ENCODE measurements around the gene ZNF628.

DNA sequence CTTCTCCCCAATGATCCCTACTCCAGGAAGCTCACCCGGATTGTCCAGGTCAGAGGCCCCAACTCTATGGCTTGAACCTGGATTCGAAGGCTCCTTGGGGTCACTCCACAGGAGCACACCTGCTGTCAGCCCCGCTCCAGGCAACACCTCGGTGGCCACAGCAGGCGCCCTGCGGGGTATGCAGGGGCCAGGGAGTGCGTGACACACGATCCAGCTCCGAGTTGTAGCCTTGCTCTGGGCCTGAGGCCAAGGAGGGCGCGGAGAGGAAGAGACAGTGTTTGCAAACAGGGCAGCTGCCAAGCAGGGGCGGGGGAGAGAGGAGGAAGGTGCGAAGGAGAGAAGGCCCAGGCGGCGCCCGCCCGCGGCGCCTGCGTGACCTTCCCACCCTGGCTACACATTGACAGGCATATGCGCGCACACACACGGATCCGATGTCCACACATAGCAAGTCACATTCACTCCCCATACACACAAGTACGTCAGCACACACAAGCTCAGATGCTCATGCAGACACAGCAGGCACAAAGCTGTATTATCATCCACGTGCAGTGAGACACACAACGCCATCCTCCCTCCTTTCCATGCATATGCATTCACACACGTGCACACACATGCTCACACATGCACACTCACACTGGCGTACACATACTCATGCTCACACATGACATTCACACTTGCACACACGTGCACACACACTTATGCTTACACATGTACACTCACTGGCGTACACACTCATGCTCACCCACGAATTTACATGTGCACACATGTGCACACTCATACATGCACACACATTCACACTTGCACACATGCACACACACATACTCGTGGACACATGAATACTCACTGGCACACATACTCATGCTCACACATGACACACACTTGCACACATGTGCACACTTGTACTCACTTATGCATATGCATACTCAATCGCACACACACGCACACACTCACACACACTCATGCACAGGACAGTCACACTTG is 50.1 kb downstream of the ZNF628 start:
- TF ChIP-seq, protein P1, sequence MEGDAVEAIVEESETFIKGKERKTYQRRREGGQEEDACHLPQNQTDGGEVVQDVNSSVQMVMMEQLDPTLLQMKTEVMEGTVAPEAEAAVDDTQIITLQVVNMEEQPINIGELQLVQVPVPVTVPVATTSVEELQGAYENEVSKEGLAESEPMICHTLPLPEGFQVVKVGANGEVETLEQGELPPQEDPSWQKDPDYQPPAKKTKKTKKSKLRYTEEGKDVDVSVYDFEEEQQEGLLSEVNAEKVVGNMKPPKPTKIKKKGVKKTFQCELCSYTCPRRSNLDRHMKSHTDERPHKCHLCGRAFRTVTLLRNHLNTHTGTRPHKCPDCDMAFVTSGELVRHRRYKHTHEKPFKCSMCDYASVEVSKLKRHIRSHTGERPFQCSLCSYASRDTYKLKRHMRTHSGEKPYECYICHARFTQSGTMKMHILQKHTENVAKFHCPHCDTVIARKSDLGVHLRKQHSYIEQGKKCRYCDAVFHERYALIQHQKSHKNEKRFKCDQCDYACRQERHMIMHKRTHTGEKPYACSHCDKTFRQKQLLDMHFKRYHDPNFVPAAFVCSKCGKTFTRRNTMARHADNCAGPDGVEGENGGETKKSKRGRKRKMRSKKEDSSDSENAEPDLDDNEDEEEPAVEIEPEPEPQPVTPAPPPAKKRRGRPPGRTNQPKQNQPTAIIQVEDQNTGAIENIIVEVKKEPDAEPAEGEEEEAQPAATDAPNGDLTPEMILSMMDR (IDR thresholded peaks at IDR 0.05), result no peak
- no peak for TF ChIP-seq EZH2 (IDR thresholded peaks at IDR 0.05; ENCODE audit: borderline replicate concordance, insufficient read depth, low read depth, low read length, poor library complexity, severe bottlenecking)
